NCI-H1694 treated with DMSO at 0.1 percent for 48 hours (cell line): Measurements from ENCODE around the gene DNAJC5.
A peak's percentile ranks its signal among the peaks of the same experiment; 100 is the strongest.

Experiments used
- DNase-seq: peaks from one replicate; lab custom pipeline; 2025; lab: John Stamatoyannopoulos, UW

Gene DNAJC5

GRCh38 chr20:63940472-63941266 lies 45.7 kb downstream of the DNAJC5 start:
- DNase-seq: no peak

GRCh38 chr20:63941282-63942081 lies 46.6 kb downstream of the DNAJC5 start:
- no peak for DNase-seq

GRCh38 chr20:63942250-63942951 lies 47.5 kb downstream of the DNAJC5 start:
- DNase-seq: no peak

GRCh38 chr20:63942969-63943807 lies 48.3 kb downstream of the DNAJC5 start:
- peak; percentile 47 for DNase-seq

GRCh38 chr20:63943808-63944077 lies 48.8 kb downstream of the DNAJC5 start:
- DNase-seq: no peak

DNA sequence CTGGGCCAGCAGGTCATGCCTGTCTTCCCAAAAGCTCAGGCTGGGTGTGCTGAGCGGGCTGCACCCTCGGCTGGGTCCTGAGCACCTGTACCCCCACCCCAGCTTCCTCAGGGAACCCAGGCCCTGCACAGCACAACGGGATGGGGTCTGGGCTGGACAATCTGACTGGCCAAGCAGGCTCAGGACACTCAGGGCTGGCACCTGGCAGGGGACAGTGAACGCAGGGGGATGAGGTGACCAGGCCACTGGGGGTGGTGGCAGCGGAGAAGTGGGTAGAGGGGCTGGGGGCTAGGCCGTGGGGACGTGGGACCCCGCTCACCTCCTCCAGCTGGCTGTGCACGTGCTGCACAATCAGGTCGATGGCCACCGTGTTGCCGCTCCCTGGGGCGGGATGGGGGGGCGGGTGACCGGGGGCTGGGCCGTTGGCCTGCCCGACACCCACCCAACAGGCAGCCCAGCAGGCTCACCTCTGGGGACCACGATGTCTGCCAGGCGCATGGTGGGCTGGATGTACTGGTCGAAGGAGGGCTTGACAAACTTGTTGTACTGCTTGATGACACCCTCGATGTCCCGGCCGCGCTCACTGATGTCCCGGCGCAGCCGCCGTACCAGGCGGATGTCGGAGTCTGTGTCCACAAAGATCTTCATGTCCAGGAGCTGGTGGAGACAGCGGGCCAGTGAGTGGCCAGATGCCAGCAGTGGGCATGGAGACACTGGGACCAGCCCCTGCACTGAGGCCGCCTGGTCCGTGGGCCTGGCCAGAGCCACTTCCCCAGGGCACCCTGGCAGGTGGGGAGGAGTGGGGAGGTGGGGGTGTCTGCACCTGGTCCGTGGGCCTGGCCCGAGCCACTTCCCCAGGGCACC lies 49.4 kb downstream of the DNAJC5 start:
- no peak for DNase-seq

DNA sequence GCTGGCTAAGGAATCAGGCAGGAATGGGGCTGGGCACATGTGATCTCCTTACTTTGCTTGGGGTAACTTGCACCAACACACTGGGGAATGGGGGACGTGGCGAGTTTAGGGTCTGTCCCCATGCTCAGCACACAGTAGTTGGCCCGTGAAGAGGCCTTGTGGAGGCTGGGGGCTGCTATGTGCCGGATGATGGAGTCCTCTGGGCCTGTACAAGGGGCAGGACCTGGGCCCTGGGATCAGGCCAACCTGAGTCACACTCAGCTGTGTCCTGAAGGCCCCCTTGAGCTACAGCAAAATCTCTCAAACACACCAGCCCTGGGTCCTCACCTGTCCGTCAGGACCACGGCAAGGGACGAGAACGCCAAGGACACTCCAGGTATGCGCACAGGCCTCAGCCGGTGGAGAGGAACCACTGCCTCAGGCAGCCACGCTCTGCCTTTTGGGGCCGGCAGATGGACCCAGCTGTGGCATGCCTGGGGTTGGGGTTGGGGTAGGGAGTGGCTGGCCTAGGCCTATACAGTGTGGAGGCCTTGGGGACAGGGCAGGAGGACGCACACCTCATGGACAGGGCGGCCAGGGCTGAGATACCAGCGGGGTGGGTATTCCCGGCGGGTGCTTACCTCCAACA lies 50.2 kb downstream of the DNAJC5 start:
- DNase-seq: no peak

DNA sequence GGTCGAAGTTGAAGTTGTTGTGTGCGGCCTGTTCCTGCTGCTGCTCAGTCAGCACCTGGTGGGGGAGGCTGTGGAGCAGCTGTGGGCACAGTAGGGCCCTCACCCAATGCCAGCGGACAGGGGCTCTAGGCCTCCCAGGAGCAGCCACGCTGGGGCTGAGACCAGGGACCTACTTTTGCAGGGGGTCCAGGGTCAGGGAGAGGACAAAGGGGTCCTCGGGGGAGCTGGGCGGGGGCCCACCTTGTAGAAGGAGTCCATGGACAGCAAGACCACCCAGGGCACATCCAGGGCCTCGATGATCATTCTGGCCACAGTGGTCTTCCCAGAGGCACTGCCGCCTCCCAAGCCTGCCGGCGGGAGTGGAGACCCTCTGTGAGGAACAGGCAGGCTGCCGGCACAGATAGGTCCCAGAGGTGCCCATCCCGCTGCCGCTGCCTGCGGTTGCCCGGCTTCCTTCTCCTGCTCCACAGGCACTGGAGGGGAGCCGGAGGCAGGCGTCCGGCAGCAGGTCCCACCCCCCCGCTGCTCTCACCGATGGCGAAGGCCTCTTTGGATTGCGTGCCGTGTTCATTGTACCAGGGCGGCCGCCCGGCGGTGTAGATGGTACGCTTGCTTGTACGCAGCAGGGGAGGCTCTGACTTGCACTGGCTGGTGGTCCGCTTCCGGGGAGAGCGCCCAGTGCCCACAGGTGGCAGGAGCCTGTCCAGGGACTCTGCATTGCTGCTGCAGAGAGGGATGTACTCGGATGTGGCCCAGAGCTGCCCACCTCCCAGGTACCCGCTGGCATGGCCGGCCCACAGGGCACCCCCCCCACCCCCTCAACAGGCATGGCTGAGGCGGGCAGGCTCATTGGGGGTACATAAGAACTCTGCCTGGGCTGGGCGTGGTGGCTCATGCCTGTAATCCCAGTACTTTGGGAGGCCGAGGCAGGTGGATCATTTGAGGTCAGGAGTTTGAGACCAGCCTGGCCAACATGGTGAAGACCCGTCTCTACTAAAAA lies 51.3 kb downstream of the DNAJC5 start:
- DNase-seq: no peak

DNA sequence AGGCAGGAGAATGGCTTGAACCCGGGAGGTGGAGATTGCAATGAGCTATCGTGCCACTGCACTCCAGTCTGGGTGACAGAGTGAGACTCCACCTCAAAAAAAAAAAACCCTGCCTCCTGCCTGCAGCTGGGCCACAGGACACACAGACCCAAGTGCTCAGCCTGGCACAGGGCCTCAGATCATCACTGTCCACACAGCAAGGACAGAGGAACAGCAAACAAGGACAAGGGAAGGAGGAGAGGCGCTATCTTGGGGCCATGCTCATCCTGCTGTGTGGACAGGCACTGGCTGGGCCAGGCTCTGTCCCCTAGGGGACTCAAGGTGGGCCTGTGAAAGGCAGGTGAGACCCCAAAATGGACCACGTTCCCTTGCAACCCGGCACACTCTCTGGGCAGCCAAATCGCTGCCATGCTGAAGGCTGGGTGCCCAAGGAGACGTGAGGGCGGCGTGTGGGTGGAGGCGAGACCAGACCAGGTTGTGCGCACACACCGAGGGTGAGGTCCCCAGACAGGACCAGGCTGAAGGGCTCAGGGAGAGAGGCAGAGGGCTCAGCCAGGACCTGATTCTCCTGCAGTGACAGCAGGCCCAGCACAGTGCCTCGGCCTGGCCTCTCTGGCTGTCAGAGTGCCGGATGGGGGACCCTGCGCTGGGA lies 52.2 kb downstream of the DNAJC5 start:
- no peak for DNase-seq

DNA sequence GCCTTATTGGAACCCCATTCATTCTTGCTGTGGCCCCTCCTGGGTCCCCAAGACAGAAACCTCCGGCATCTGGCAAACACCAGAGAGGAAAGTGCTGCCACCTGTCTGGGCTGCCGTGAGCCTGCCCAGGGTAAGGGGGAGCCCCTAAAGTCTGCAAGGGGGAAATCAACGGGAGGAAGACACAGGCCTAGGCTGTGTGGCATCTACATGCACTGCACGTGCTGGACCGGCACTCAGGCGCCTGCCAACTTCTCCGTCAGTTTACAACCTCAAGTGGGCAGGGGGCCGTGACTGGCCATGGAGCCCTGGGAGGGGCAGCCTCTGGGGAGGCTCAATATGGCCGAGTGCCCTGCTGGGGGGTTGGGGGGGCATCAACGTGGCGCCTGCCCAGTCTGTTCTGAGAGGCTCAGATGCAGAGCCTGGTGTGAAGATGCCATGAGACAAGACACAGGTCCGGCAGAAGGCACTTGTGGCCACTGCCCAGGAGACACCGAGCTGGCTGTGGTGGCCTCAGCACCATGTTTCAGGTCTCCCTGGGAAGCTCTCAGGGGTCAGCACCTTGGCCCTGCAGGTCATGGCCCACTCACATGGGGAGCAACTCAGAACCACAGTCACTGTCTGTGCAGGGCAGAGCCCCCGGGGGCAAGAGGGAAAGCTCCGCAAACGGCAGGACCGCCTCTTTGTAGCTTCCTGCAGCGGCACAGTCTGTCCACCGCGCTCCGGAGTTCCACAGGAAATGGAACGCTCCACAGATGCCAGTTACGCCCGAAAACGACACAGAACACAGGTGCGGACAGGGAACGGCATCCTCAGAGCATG lies 52.9 kb downstream of the DNAJC5 start:
- DNase-seq: no peak

DNA sequence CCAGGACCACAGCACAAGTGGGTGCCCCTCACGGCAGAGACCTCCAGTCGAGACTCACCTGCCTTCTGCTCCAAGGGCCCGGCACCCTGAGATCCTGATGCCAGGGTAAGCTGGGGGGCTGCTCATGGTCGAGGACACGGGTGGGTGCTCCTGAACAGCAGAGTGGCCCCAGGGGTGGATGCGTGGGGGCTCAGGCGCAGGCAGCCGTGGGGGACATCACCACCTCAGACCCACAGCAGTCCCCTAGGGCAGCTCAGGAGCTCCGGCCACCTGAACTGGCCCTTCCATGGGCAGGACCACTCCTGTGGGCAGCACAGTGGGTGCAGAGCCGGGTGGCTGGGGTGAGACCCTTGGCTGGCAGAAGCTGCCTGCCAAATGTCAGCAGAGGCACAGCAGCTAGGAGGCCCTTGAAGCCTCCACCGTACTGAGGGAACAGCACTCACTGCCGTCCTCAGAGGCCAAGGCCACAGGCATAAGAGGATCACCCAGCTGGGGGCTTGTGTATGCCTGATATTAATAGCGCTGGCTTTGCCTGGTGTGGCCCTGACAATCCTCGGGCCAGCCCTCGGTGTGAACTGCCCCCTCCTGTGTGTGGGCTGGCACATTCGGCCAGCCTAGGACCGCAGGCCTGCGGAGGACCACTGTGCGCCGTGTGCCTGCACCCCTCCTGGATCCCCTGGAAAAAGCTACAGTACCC lies 55.9 kb downstream of the DNAJC5 start:
- DNase-seq: no peak

- no peak for DNase-seq
Observed at GRCh38 chr20:63951398-63952209, 56.7 kb downstream of the DNAJC5 start.

DNA sequence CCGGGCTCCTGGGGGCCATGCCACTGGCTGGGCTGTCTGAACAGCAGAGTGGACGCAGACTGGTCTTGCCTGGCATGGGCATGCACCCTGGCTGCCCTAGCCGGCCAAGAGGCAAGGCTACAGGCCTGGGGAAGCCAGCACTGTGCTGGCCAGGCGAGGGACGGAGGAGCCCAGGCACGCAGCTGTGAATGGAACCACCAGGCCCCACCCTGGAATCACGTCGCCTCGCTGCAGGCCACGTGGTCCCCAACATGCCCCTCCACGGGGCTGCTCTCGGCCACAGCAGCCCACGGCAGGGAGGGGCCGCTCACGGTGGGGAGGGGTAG lies 57.2 kb downstream of the DNAJC5 start:
- DNase-seq: no peak

GRCh38 chr20:63952769-63953168 lies 57.8 kb downstream of the DNAJC5 start:
- DNase-seq: no peak

- DNase-seq: no peak
Observed at GRCh38 chr20:63953764-63954429, 59.0 kb downstream of the DNAJC5 start.

- no peak for DNase-seq
Observed at GRCh38 chr20:63955281-63955826, 60.4 kb downstream of the DNAJC5 start.
